Ectodermal cell (in vitro differentiated cells): ENCODE data around the gene FAM227B.
"Not testable (repeated sequence)": the region's sequence is repeated elsewhere in the genome, so short reads cannot be mapped to it uniquely, and the experiment has no call there.

Experiments
- H3K27ac ChIP-seq: 2 replicates; pipeline ENCODE4 v1.7.0; 2013; ENCODE audit warnings: mild to moderate bottlenecking, low read depth, low read length; ENCODE audit not compliant: insufficient read depth, poor library complexity, severe bottlenecking
- H3K27me3 ChIP-seq: 2 replicates; pipeline ENCODE4 v1.7.0; 2013; ENCODE audit warnings: mild to moderate bottlenecking, low read length; ENCODE audit not compliant: insufficient read depth, control insufficient read depth, poor library complexity, severe bottlenecking
- H3K36me3 ChIP-seq: one replicate; pipeline ENCODE4 v1.7.0; 2013; ENCODE audit warnings: low read length; ENCODE audit not compliant: control insufficient read depth, insufficient read depth
- H3K4me1 ChIP-seq: one replicate; pipeline ENCODE4 v1.7.0; 2013; ENCODE audit warnings: low read length; ENCODE audit not compliant: control insufficient read depth, insufficient read depth
- H3K4me3 ChIP-seq: 2 replicates; pipeline ENCODE4 v1.7.0; 2013; ENCODE audit warnings: low read depth, low read length, control low read depth; ENCODE audit not compliant: insufficient read depth
- H3K9me3 ChIP-seq: 2 replicates; pipeline ENCODE4 v1.7.0; 2013; ENCODE audit warnings: mild to moderate bottlenecking, low read length, moderate library complexity; ENCODE audit not compliant: control insufficient read depth
- WGBS, 2 experiments: methylation state at CpG; one replicate each; pipeline ENCODE4 v1.1.7; 2013; ENCODE audit warnings: missing lambda C conversion rate in 2 of 2; 5-methylcytosine and 5-hydroxymethylcytosine counted together

FAM227B gene

GRCh38 chr15:49570174-49570573, 50.4 kb downstream of the FAM227B start:
- no peaks in the 10 kb centered on the region for H3K36me3 ChIP-seq
- 100% methylated on average over 1 of the region's 1 CpG; no CpG with 5 or more reads in 1 of the 2 experiments for WGBS, 2 experiments
- no peaks in the 10 kb centered on the region for H3K9me3 ChIP-seq
- no peak overlapping the region for H3K27ac ChIP-seq
- no peaks in the 10 kb centered on the region for H3K4me1 ChIP-seq
- no peak overlapping the region for H3K4me3 ChIP-seq
- H3K27me3 ChIP-seq: no peaks in the 10 kb centered on the region

- Histone ChIP-seq H3K4me3 (no peak overlapping the region), H3K27ac (no peak overlapping the region), H3K4me1 (no peaks in the 10 kb centered on the region), H3K9me3 (peaks cover 3% of the 10 kb centered on the region), H3K27me3 (no peaks in the 10 kb centered on the region), H3K36me3 (no peaks in the 10 kb centered on the region)
These were observed 60.6 kb downstream of the FAM227B start for GRCh38 chr15:49560045-49560444.

- Histone ChIP-seq H3K36me3 (no peaks in the 10 kb centered on the region), H3K9me3 (peaks cover 3% of the 10 kb centered on the region), H3K4me3 (no peak overlapping the region), H3K27ac (no peak overlapping the region), H3K4me1 (no peaks in the 10 kb centered on the region), H3K27me3 (no peaks in the 10 kb centered on the region)
- WGBS, 2 experiments: 89 to 90% methylated on average over 2 of the region's 2 CpGs
These were observed 61.7 kb downstream of the FAM227B start for GRCh38 chr15:49558929-49559328.

- Histone ChIP-seq H3K27me3 (no peaks in the 10 kb centered on the region), H3K27ac (no peak overlapping the region), H3K4me3 (no peak overlapping the region), H3K36me3 (no peaks in the 10 kb centered on the region), H3K9me3 (peaks cover 3% of the 10 kb centered on the region), H3K4me1 (no peaks in the 10 kb centered on the region)
- WGBS, 2 experiments: 89 to 97% methylated on average over 3 of the region's 3 CpGs
These were observed 64.2 kb downstream of the FAM227B start for GRCh38 chr15:49556437-49556836.

GRCh38 chr15:49550342-49550741, 70.3 kb downstream of the FAM227B start:
- H3K27ac ChIP-seq, H3K36me3 ChIP-seq, H3K9me3 ChIP-seq, H3K4me3 ChIP-seq, H3K27me3 ChIP-seq, H3K4me1 ChIP-seq: not testable (repeated sequence)
- WGBS, 2 experiments: 92 to 96% methylated on average over 17 to 25 of the region's 30 CpGs

GRCh38 chr15:49538520-49538919, 82.1 kb downstream of the FAM227B start:
- H3K27me3 ChIP-seq: no peaks in the 10 kb centered on the region
- no peak overlapping the region for H3K27ac ChIP-seq
- no peaks in the 10 kb centered on the region for H3K4me1 ChIP-seq
- H3K9me3 ChIP-seq: no peaks in the 10 kb centered on the region
- H3K36me3 ChIP-seq: no peaks in the 10 kb centered on the region
- no peak overlapping the region for H3K4me3 ChIP-seq

- Histone ChIP-seq H3K9me3 (no peaks in the 10 kb centered on the region), H3K27me3 (no peaks in the 10 kb centered on the region), H3K4me1 (no peaks in the 10 kb centered on the region), H3K4me3 (no peak overlapping the region), H3K27ac (no peak overlapping the region), H3K36me3 (no peaks in the 10 kb centered on the region)
- 100% methylated on average over 1 of the region's 1 CpG; no CpG with 5 or more reads in 1 of the 2 experiments for WGBS, 2 experiments
These were observed 90.5 kb downstream of the FAM227B start for GRCh38 chr15:49530092-49530491.

GRCh38 chr15:49528289-49528688, 92.3 kb downstream of the FAM227B start:
- Histone ChIP-seq H3K4me1 (no peaks in the 10 kb centered on the region), H3K9me3 (no peaks in the 10 kb centered on the region), H3K27ac (no peak overlapping the region), H3K4me3 (no peak overlapping the region), H3K27me3 (no peaks in the 10 kb centered on the region), H3K36me3 (no peaks in the 10 kb centered on the region)
- WGBS, 2 experiments: 66 to 100% methylated on average over 1 to 2 of the region's 4 CpGs

- Histone ChIP-seq H3K4me1 (no peaks in the 10 kb centered on the region), H3K9me3 (no peaks in the 10 kb centered on the region), H3K36me3 (no peaks in the 10 kb centered on the region), H3K4me3 (no peak overlapping the region), H3K27me3 (no peaks in the 10 kb centered on the region), H3K27ac (no peak overlapping the region)
- 83 to 85% methylated on average over 3 of the region's 3 CpGs for WGBS, 2 experiments
These were observed 98.8 kb downstream of the FAM227B start for GRCh38 chr15:49521802-49522201.

GRCh38 chr15:49512739-49513138, 107.9 kb downstream of the FAM227B start:
- not testable (repeated sequence) for H3K4me1 ChIP-seq, H3K27me3 ChIP-seq, H3K27ac ChIP-seq, H3K4me3 ChIP-seq, H3K9me3 ChIP-seq, H3K36me3 ChIP-seq
- 85 to 98% methylated on average over 2 to 4 of the region's 4 CpGs for WGBS, 2 experiments

GRCh38 chr15:49507261-49507660, 113.4 kb downstream of the FAM227B start:
- no peak overlapping the region for H3K4me3 ChIP-seq
- no peaks in the 10 kb centered on the region for H3K27me3 ChIP-seq
- H3K27ac ChIP-seq: no peak overlapping the region
- 86 to 95% methylated on average over 3 of the region's 3 CpGs for WGBS, 2 experiments
- no peaks in the 10 kb centered on the region for H3K9me3 ChIP-seq
- no peaks in the 10 kb centered on the region for H3K4me1 ChIP-seq
- H3K36me3 ChIP-seq: no peaks in the 10 kb centered on the region
